A549 treated with dexamethasone at 1 μM for 4 hours (cell line): ENCODE data around the gene PCCB. TPM values are rescaled to one million over a fixed set of nuclear protein-coding genes. Genes with fewer than 3 reads are reported as not detected.

ENCODE experiments used
- total RNA-seq: library from RNA; stranded (reverse); fragments of 200-300 nt; extraction: Qiagen RNA extraction; gene quantifications from 5 replicates; pipeline ENCODE4 v1.2.3, GENCODE V29; 2022

PCCB gene
- total RNA-seq: 26.3 to 30.2 TPM (median 29.1 TPM) in 5 replicates

GRCh38 chr3:136250059-136250902, at the start of gene PCCB:
PCCB (plus strand) TSS chr3:136250340; CDS start chr3:136250376, 36 bp downstream.

Other genes starting within 250 kb of the PCCB start
- gene MSL2, start 54.0 kb upstream of the PCCB start, total RNA-seq: 6.3 to 7.9 TPM (median 7.0 TPM) in 5 replicates